HFF-Myc (cell line): ENCODE data around the gene SCPEP1.
"Not testable (repeated sequence)": the region's sequence is repeated elsewhere in the genome, so short reads cannot be mapped to it uniquely, and the experiment has no call there.

Experiments
- DNase-seq: peaks from one replicate; pipeline ENCODE4 v3.0.0-alpha.2; 2011; ENCODE audit warnings: low read depth; ENCODE audit errors: extremely low read depth
- H3K4me3 ChIP-seq: replicated peaks from 2 replicates; pipeline ENCODE4 v1.5.1; 2011; ENCODE audit warnings: low read depth, mild to moderate bottlenecking, control low read depth, low read length
- CTCF ChIP-seq: IDR thresholded peaks from 2 replicates; pipeline ENCODE4 v1.5.1; 2012; ENCODE audit warnings: mild to moderate bottlenecking, low read depth, low read length, control low read depth; ENCODE audit errors: missing control alignments

Gene SCPEP1

GRCh38 chr17:56945938-56946505 is 31.9 kb upstream of the SCPEP1 start:
- DNase-seq = no peak
- TF ChIP-seq CTCF = no peak
- H3K4me3 ChIP-seq = no peak overlapping the region

GRCh38 chr17:56947741-56948140 is 30.2 kb upstream of the SCPEP1 start:
- no peak overlapping the region for H3K4me3 ChIP-seq
- TF ChIP-seq CTCF = no peak
- no peak for DNase-seq

- H3K4me3 ChIP-seq = no peak overlapping the region
- no peak for DNase-seq
- no peak for TF ChIP-seq CTCF
Measured at GRCh38 chr17:56948491-56948890, 29.4 kb upstream of the SCPEP1 start.

- no peak for DNase-seq
- no peak overlapping the region for H3K4me3 ChIP-seq
- TF ChIP-seq CTCF = no peak
Measured at GRCh38 chr17:56949595-56949994, 28.3 kb upstream of the SCPEP1 start.

GRCh38 chr17:56956992-56957391 is 20.9 kb upstream of the SCPEP1 start:
- H3K4me3 ChIP-seq = no peak overlapping the region
- TF ChIP-seq CTCF = no peak
- DNase-seq = no peak

GRCh38 chr17:56960596-56961538 is 17.1 kb upstream of the SCPEP1 start, which contains the start of gene COIL:
Gene COIL, minus strand, starts transcription at chr17:56961050. Its CDS starts 31 bp downstream, at chr17:56961019.
- peak within 1 kb of the TSS; percentile 81 for H3K4me3 ChIP-seq
- DNase-seq = peak; percentile 63
- peak; percentile 99 for TF ChIP-seq CTCF

GRCh38 chr17:56965241-56965640 is 12.7 kb upstream of the SCPEP1 start:
- not testable (repeated sequence) for DNase-seq, H3K4me3 ChIP-seq

- H3K4me3 ChIP-seq, DNase-seq: not testable (repeated sequence)
Measured at GRCh38 chr17:56965681-56966080, 12.2 kb upstream of the SCPEP1 start.
